ENCODE data around the gene ZNF627.
"Not testable (repeated sequence)": the region's sequence is repeated elsewhere in the genome, so short reads cannot be mapped to it uniquely, and the experiment has no call there.

ZNF627 gene

DNA sequence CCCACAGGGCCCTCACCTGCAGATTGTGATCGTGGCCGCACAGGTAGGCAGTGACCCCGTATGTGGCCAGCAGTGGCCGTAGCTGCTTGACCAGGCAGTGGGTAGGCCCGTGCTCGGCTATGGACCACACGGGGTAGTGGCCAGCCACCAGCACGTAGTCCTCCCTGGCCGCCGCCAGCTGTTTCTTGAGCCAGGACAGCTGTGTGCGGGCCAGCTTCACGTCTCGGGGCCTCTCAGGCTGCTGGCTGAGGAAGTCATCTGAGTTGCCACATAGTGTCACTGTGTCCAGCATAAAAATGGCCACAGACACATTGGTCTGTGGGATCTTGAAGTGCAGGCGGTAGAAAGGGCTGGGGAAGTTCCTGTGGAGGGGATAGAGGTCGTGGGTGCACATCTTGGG, 21.1 kb upstream of the ZNF627 start:
- no peak for DNase-seq

DNA sequence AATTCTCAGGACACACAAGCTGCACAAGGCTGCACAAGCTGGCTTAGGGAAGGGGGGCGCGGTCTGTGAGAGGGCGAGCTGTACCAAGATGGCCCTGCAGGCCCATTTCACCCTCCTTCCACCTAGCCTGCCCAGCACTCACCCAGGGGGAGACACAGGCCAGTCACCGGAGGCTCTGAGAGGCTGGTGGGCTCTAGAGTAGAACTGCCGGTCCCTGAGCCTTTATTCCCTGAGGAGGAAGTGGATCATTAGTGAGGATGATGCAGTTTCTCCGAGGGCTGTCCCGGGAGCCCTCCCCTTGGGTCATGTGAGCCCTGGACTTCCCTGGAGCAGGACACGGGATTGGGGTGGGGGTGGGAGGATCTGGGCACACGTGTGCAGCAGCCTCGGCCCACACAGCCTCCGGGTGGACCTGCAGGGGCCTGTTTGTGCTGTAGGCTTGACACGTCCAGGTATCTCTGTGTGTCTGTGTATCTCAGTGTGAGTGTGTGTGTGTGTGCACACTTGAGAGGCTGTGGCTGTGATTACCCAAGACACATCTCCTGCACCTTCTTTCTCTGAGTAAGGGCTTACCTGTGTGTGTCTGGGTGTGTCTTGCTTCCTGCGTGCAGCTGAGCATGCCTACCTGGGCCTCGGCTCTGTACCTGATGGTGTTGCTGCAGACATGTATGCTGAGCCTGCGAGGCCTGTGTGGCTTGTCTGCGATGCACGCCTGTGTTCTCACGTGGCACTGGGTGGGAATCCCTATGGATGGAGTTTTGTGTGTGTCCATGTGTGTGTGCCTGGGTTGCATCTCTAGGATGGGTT, 19.6 kb upstream of the ZNF627 start, which contains the start of gene ACP5:
Gene ACP5, minus strand, starts transcription at position 195 of the 807 bp plus-strand sequence. CDS start 328 bp downstream, outside the sequence.
- no peak for DNase-seq

DNA sequence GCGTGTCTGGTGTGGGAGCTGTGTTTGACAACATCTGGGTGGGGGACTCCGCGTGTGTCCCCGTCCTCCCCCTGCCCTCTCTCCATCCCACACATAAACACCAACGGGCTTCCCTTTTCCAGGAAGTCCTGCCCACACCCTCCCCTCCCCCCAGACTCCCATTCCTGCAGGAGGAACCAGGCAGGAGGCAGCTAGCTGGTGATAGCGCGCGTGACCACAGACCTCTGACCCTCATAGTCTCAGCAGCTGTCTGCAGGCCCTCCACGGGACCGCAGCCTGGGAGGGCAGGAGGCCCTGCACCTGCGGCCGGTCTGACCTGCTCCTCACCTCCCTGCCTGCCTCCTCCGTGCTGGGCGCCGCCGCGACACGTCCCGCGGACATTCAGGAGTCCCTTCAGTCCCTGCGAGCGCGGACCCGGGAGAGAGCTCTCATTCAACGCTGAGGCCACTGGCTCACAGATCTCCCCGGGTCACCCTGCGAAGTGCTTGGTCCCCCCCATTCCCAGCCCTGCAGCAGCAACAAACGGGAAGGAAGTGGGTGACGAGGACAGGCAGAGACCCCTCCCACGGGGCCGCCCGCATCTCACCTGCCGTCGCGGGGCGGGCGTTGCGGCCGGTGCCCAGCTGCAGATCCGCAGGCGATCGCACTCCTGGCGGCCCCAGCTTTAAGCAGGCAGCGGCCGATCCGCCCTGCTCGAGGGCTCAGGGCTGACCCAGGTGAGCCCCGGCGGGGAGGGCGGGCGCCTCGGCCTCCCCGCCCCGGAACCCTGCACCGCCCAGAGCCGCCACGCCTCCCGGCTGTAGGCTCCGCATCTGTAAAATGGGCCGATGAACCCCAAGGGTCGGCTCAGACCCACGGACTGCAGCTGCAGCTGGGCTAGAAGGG, 18.8 kb upstream of the ZNF627 start:
- no peak for DNase-seq

DNA sequence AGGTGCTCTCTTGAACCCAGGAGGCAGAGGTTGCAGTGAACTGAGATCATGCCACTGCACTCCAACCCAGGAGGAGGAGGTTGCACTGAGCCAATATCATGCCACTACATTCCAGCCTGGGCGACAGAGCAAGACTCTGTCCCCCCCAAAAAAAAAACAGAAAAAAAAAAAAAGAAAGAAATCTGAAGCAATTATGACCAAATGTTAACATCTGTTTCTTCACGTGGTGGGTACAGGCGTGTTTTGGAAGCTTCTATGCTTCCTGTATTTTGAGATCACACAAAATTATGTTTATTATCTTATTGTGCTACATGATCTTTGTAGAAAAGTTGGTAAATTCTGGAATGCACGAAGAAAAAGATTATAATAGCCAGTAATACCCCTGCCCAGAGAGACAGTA, 17.2 kb upstream of the ZNF627 start:
- no peak for DNase-seq

DNA sequence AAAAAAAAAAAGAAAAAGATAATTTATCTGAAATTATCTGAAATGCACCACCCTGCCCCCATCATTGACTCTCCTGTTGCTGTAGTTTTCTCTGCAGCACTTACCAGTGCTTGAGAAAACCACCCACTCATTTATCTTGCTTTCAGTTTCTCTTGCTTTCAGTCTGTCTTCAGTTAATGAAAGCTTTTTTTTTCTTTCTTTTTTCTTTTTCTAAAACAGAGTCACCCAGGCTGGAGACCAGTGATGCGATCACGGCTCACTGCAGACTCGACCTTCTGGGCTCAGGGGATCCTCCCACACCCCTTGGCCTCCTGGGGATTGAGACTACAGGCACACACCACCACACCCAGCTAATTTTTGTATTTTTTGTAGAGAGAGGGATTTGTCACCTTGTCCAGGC, 15.5 kb upstream of the ZNF627 start:
- no peak for DNase-seq

DNA sequence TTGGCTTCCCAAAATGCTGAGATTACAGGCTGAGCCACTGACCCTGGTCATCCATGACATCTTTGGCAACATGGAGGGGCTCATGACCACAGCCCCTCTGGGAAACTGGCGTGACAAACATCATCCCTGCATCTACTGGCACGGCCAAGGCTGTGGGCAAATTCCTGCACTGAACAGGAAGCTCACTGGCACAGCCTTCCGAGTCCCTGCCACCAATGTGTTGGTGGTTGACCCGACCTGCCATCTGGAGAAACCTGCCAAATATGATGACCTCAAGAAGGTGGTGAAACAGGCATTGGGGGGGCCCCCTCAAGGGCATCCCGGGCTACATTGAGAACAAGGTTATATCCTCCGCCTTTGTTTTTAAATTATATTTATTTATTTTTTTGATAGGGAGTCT, 11.0 kb upstream of the ZNF627 start:
- no peak for DNase-seq

DNA sequence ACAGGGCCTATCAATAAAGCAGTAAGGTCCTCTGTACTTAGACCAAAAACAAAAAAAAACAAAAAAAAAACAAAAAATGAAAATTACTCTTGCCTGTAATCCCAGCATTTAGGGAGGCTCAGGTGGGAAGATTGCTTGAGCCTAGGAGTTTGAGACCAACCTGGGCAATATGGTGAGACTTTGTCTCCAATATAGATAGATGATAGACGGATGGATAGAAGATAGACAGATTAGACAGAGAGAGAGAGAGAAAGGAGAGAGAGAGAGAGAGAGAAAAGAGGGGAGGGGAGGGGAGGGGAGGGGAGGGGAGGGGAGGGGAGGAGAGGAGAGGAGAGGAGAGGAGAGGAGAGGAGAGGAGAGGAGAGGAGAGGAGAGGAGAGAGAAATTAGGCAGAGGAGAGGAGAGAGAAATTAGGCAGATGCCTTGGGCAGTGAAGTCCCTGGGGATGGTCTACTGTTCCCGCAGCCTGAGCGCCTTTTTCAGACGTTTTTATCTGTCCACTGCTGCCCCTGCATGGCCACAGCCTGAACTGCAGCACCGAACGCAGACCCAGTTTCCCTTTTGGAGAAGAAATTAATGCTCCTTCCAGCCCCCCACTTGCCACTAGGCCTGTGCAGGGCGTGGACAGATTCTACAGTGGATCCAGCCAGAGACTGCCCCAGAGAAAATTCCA, 9.8 kb upstream of the ZNF627 start:
- DNase-seq: peak; percentile 45

DNA sequence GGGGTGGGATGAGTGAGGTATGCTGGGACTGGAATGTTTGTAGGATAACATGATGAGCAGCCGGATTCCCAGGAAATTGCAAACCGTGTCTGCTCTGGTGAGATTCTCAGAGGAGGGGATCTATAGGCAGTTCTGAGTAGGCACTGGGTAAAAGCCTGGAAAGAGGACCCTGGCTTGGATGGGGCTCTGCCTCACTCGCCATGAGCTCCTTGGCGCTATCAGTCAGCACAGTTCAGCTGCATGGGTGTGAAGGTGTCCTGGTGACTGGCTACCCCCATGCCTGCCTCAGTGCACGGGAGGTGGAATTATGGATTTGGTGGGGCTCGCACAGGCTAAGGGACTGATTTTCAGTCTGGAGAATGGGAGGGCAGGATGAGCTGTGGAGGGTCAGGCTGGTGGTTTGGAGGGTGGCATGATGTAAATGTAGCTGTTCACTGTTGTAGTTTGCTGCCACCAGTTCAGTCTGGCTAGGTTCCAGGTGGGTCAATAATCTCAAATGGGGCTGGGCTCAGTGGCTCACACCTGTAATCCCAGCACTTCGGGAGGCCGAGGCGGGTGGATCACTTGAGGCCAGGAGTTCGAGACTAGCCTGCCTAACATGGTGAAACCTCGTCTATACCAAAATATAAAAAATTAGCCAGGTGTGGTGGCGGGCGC, 9.2 kb upstream of the ZNF627 start:
- no peak for DNase-seq

DNA sequence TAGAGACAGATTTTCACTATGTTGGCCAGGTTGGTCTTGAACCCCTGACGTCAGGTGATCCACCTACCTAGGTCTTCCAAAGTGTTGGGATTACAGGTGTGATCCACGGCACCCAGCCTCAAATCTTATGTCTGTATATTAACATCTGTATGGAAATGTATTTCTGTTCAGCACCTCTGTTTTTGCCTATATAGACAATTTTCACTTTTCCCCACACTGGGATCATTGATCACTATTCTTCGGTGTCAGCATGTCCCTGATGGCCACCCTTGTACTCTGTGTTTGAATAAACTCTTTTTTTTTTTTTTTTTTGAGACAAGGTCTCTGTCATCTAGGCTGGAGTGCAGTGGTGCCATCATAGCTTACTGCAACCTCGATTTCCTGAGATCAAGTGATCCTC, 3.2 kb upstream of the ZNF627 start:
- DNase-seq: no peak

DNA sequence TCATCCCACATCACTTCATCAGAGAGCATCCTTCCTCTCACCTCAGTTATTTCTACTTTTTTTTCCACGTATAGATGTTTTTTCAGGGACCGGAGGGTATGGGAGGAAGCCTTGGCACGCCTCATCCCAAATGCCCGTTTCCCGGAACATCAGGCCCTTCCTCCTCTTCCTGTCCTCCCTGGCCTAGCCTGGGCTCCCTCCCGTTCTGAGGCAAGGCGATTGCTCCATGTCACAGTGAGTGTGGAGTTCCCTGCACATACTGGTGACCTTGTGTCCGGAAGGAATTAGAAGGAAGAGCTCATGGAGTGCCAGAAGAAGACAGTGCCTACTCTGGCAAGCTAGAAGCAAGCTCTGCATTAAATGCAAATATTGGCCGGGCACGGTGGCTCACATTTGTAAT, 1.1 kb upstream of the ZNF627 start:
- DNase-seq: no peak

DNA sequence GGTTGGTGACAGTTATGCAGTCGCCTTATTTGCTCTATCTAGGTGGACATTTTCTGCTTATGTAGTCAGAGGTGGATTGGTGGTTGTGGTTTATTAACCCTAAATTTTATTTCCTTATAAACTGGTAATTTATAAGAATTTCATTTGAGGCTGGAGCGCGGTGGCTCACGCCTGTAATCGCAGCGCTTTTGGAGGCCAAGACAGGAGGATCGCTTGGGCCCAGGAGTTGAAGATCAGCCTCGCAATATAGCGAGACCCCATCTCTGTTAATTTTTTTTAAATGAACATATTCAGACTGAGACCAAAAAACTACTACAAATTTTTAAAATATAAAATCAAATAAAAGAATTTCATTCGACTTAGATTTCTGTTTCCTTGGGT, 810 bp downstream of the ZNF627 start:
- DNase-seq: no peak

DNA sequence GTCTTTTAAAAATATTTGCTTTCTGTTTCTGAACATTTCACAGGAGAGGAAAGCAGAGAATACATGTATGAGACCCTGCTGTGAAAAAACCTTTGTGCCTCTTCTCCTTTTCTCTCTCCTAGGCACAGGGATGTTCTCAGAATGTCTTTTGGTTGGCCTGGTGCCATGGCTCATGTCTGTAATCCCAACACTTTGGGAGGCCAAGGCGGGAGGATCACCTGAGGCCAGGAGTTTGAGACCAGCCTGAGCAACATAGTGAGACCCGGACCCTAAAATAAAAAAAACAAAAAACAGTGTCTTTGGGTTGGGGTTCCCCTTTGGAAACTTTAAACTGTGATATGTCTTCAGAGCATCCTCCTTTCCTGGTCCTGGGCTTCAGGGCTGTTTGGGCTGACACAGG, 1.5 kb downstream of the ZNF627 start:
- DNase-seq: no peak

DNA sequence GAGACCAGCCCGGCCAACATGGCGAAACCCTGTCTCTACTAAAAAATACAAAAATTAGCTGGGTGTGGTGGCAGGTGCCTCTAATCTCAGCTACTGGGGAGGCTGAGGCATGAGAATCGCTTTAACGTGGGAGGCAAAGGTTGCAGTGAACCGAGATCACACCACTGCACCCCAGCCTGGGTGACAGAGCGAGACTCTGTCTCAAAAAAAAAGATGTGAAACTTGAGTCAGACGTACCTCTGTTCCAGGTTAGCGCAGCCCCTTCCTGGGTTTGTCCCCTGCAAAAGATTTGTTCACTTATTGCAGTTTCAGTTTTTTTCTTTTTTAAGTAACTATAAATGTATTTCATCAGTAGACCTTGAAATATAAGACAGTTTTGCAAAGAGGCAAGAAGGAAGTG, 2.4 kb downstream of the ZNF627 start:
- DNase-seq: not testable (repeated sequence)

DNA sequence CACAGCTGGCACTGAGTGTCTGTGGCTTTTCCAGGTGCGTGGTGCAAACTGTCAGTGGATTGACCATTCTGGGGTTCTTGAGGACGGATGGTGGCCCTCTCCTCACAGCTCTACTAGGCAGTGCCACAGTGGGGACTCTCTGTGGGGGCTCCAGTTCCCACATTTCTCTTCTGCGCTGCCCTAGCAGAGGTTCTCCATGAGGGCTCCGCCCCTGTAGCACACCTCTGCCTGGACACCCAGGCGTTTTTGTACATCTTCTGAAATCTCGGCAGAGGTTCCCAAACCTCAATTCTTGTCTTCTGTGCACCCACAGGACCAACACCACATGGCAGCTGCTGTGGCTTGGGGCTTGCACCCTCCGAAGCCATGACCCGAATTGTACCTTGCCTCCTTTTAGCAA, 9.2 kb downstream of the ZNF627 start:
- DNase-seq: no peak

DNA sequence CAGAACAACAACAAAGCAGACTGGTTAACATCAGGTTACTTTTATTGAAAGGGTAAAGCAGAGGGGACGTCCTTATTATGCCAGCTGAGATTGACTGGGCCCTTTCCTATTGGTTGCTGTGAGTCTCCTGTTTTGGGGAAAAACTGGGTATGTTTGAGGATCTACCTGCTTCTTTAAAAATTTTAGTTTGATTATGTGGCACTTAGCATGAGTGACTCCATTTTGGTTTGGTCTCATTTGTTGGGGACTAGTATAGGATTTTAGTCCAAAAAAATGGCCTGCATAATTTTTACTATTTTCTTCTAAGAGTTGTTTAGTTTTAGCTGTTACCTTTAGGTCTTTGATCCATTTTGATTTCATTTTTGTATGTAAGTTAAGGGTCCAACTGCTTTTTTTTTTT, 14.4 kb downstream of the ZNF627 start:
- DNase-seq: no peak

DNA sequence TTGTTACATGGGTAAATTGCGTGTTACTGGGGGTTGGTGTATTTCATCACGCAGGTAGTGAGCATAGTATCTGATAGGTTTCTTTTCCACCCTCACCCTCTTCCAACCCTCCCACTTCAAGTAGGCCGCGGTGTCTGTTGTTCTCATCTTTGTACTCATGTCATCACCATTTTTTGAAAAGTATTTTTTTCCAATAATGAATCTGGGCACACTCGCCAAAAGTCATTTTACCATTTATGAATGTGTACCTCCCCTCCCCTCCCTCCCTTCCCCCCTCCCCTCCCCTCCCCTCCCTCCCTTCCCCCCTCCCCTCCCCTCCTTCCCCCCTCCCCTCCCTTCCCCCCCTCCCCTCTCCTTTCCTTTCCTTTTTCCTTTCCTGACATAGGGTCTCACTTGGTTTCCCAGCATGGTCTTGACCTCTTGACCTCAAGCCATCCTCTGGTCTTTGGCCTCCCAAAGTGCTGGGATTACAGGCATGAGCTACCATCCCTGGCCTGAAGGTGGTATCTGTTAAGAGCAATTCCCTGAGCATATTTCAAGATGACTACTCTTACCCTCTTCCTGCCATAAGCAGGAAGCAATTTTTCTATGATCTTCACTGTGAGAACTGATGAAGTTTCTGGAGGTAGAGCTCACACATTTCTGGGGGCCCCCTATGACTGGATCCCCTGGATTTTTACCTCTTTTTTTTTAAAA, 15.7 kb downstream of the ZNF627 start:
- DNase-seq: no peak

DNA sequence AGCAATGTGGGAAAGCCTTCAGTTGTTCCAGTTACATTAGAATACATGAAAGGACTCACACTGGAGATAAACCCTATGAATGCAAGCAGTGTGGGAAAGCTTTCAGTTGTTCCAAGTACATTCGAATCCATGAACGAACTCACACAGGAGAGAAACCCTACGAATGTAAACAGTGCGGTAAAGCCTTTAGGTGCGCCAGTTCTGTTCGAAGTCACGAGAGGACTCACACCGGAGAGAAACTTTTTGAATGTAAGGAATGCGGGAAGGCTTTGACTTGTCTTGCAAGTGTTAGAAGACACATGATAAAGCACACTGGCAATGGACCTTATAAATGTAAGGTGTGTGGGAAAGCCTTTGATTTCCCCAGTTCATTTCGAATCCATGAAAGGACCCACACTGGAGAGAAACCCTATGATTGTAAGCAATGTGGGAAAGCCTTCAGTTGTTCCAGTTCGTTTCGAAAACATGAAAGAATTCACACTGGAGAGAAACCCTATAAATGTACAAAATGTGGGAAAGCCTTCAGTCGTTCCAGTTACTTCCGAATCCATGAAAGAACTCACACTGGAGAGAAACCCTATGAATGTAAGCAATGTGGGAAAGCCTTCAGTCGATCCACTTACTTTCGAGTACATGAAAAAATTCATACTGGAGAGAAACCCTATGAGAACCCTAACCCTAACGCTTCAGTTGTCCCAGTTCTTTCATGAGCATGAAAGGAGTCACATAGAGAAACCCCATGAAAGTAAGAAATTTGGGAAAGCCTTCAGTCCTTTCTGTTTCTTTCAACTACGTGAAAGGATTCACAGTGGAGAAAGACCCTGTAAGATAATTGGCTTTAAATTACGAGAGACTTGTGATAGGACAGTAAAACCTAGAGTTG, 20.1 kb downstream of the ZNF627 start:
- no peak for DNase-seq

DNA sequence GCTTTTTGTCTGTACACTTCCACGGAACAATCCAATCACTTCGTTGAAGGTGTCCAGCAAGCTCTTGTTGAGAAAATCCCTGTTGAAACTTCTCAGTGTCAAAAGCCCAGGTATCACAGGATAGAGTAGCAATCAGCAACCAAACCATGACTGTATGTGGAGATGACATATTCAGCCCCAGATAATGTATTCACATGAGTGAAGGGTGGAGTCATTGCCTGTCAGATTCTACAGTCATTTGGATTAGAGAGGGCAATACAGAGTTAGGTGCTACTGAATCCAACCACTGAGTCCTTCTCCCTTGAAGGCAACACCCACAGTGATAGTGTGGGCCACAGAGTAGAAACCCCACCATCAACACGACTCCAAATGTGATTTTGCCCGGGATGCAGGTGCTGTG, 23.3 kb downstream of the ZNF627 start:
- DNase-seq: no peak

DNA sequence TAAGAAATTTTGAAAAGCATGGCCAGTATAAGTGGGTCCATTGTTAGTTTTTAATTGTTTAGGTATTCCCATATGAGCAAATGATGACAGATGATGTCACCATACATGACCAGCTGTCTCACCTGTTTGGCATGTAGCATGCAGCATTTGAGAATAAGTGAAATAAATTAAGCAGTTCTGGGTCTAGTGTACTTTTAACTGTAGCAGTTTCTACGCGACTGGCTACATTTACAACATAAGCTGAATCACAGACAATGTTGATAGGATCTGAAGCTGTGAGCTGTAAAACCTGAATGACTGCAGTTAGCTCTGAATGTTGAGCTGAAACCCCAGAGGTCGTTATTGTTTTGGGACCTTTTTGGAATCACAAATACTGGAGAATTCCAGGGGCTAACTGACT, 25.1 kb downstream of the ZNF627 start:
- DNase-seq: not testable (repeated sequence)

DNA sequence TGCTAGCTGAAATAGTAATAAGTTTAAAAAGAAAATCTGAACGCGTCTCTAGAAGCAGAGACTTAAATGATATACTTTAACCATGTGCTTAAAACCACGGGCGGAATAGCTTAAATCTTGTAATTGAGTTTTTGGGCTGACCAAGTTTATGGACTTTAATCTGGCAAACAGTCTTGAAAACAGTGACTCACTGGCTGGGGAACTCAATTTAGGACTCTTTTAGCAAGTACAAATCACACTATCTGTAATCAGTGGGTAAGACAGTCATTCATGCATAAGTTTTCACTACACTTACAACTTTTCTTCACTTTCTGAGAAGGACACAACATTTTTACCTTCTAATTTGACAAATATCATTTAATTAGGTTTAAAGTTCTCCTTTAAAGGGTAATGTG, 26.8 kb downstream of the ZNF627 start:
- no peak for DNase-seq

DNA sequence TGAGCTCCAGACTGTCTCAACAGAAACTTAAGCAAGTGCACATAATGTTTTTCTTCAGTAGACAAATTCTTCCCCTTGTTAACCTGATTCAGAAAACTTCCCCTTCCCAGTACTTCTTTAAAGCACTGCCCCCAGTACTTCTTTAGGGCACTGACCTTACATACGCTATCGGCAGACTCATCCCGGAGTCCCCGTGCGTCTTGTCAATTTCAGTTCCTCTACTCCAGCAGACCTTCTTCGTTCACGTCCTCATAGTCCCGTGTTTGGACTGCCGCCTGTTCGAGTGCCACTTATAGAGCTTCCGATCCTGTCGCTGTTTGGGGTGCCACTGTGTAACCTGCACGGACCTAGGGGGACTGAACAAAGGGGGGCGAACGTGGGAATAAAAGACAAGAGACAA, 29.0 kb downstream of the ZNF627 start:
- no peak for DNase-seq
